ENCODE measurements around the gene HEXIM2. TPM values are rescaled to one million over a fixed set of nuclear protein-coding genes. Genes with fewer than 3 reads are reported as not detected.

HEXIM2 gene
- total RNA-seq, 4 donors from 2014 or later, result 3.8 to 11.1 (median 8.6) TPM

- WGBS, 2 donors (ENCODE audit: low coverage in 1 of 2), result no CpG with 5 or more reads among the region's 71 CpGs
- Histone ChIP-seq H3K4me1 (peaks cover 0 to 46% (median 22%) of the 10 kb centered on the region in 3 donors), H3K4me3 (peak overlapping the region; percentile 22 to 62), H3K27me3 (no peaks in the 10 kb centered on the region), H3K36me3 (peaks cover 0 to 17% of the 10 kb centered on the region in 2 donors), H3K27ac (peak overlapping the region; percentile 81 to 98 (median 96)), H3K9me3 (no peaks in the 10 kb centered on the region)
- TF ChIP-seq EP300 (IDR thresholded peaks at IDR 0.05), result no peak
- peak; percentile 6 for TF ChIP-seq POLR2AphosphoS5 (IDR thresholded peaks at IDR 0.05)
- TF ChIP-seq POLR2A (IDR thresholded peaks at IDR 0.05), result peak in 1 of 2 donors; percentile 32
- TF ChIP-seq CTCF (IDR thresholded peaks at IDR 0.05), result no peak
- peak; percentile 15 for ATAC-seq
Measured at GRCh38 chr17:45144199-45145034, 17.3 kb upstream of the HEXIM2 start.

- Histone ChIP-seq H3K4me1 (peaks cover 0 to 46% (median 22%) of the 10 kb centered on the region in 3 donors), H3K36me3 (peaks cover 0 to 11% of the 10 kb centered on the region in 2 donors), H3K27me3 (no peaks in the 10 kb centered on the region), H3K27ac (peak overlapping the region; percentile 81 to 98 (median 96)), H3K4me3 (peak overlapping the region in 1 of 2 donors; percentile 62), H3K9me3 (no peaks in the 10 kb centered on the region)
- no peak for TF ChIP-seq POLR2A (IDR thresholded peaks at IDR 0.05)
- TF ChIP-seq EP300 (IDR thresholded peaks at IDR 0.05), result no peak
- no peak for TF ChIP-seq POLR2AphosphoS5 (IDR thresholded peaks at IDR 0.05)
- no peak for TF ChIP-seq CTCF (IDR thresholded peaks at IDR 0.05)
- WGBS, 2 donors (ENCODE audit: low coverage in 1 of 2), result 79% methylated on average over 7 of the region's 8 CpGs; no CpG with 5 or more reads in 1 of the 2 donors
- ATAC-seq, result no peak
Measured at GRCh38 chr17:45145035-45145389, 16.7 kb upstream of the HEXIM2 start.

GRCh38 chr17:45146166-45146565 is 15.5 kb upstream of the HEXIM2 start:
- no peaks in the 10 kb centered on the region for H3K36me3 ChIP-seq
- WGBS, 2 donors (ENCODE audit: low coverage in 1 of 2), result 73 to 84% methylated on average over 4 to 10 of the region's 10 CpGs
- no peak for ATAC-seq
- TF ChIP-seq CTCF (IDR thresholded peaks at IDR 0.05) (no peak), EP300 (IDR thresholded peaks at IDR 0.05) (no peak), POLR2A (IDR thresholded peaks at IDR 0.05) (no peak), POLR2AphosphoS5 (IDR thresholded peaks at IDR 0.05) (no peak)
- H3K9me3 ChIP-seq, result no peaks in the 10 kb centered on the region
- peak overlapping the region; percentile 84 to 98 (median 96) for H3K27ac ChIP-seq
- H3K4me1 ChIP-seq, result peaks cover 0 to 55% (median 23%) of the 10 kb centered on the region in 3 donors
- no peaks in the 10 kb centered on the region for H3K27me3 ChIP-seq
- H3K4me3 ChIP-seq, result no peak overlapping the region

DNA sequence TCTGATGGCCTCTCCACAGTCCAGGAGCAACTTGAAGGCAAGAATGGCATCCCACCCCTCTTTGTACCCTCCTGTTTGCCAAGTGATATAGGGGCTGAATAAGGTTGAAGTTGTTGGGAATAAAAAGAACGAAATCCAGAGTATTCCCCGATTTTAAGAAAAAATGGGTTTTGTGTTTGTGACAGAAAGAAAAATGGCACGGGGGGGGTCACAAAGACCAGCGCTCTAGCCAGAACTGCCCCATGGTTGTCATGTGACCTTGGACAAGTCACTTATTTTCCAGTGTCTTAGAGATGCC is 15.1 kb upstream of the HEXIM2 start:
- H3K36me3 ChIP-seq, result no peaks in the 10 kb centered on the region
- 52 to 62% methylated on average over 2 to 4 of the region's 4 CpGs for WGBS, 2 donors (ENCODE audit: low coverage in 1 of 2)
- H3K27ac ChIP-seq, result peak overlapping the region; percentile 84 to 98 (median 96)
- ATAC-seq, result no peak
- H3K4me1 ChIP-seq, result peaks cover 1 to 59% (median 26%) of the 10 kb centered on the region in 3 donors
- H3K27me3 ChIP-seq, result no peaks in the 10 kb centered on the region
- peak overlapping the region in 1 of 2 donors; percentile 70 for H3K4me3 ChIP-seq
- TF ChIP-seq CTCF (IDR thresholded peaks at IDR 0.05) (no peak), POLR2AphosphoS5 (IDR thresholded peaks at IDR 0.05) (no peak), POLR2A (IDR thresholded peaks at IDR 0.05) (no peak), EP300 (IDR thresholded peaks at IDR 0.05) (no peak)
- H3K9me3 ChIP-seq, result no peaks in the 10 kb centered on the region

Measured in gastroesophageal sphincter (tissue), 4 donors.